K562 (cell line): Measurements from ENCODE around the gene HOXB7. TPM values are rescaled to one million over a fixed set of nuclear protein-coding genes. Genes with fewer than 3 reads are reported as not detected.

Experiments used
- ATAC-seq: fragments of 200-7000 bp; cut with Tn5 transposase; 3 replicates; pipeline ENCODE4 v1.9.1; 2020; ENCODE audit warnings: moderate library complexity
- BruUV-seq: library from RNA; stranded (reverse); fragments of 400-500 nt; replicated peaks from 2 replicates; lab custom pipeline; 2021; lab: Mats Ljungman, UMichigan
- CTCF ChIA-PET: fragments of 300-600 bp; formaldehyde crosslinking; extraction: SDS; loops from one replicate; lab custom pipeline; 2021; ENCODE audit warnings: low intra/inter-chr PET ratio; lab: Yijun Ruan, JAX
- POLR2A ChIA-PET: fragments of 300-600, 350-650 bp; sonication (Branson Sonifier 250); formaldehyde crosslinking; extraction: SDS; loops from one replicate; lab custom pipeline; 2021; ENCODE audit warnings: antibody characterized with exemption, inconsistent platforms; lab: Yijun Ruan, JAX
- DNase-seq, 4 experiments: peaks; one replicate each; pipeline versions ENCODE4 v3.0.0 to v3.0.0-alpha.2; 2011 to 2018; ENCODE audit warnings: low spot score in 3 of 4, mixed read lengths in 3 of 4; ENCODE audit errors: extremely low read depth in 1 of 4
- FAIRE-seq: peaks from 2 replicates; lab custom pipeline; 2011; peaks lifted over from hg19 to GRCh38; lab: Jason Lieb, UNC
- H2AFZ ChIP-seq: 2 replicates; pipeline ENCODE4 v1.6.0; 2011; ENCODE audit warnings: low read depth, low read length, control low read depth, inconsistent platforms
- H3K27ac ChIP-seq: fragments of 200-600 bp; 3 replicates; pipeline ENCODE4 v1.8.0; 2011; ENCODE audit warnings: low read depth, mild to moderate bottlenecking, control low read depth, inconsistent platforms, low read length, moderate library complexity, mixed read lengths; ENCODE audit errors: extremely low read depth
- H3K27me3 ChIP-seq, 2 experiments: fragments of 300-600 bp in 1 of 2; 2 replicates in 1 of 2; 3 replicates in 1 of 2; pipeline versions ENCODE4 v1.6.0 to v1.8.0; 2011; ENCODE audit warnings: inconsistent platforms in 2 of 2, low read length in 2 of 2, mild to moderate bottlenecking in 1 of 2, mixed read lengths in 1 of 2, moderate library complexity in 1 of 2; ENCODE audit not compliant: control insufficient read depth in 2 of 2, insufficient read depth in 2 of 2
- H3K36me3 ChIP-seq: fragments of 300-600 bp; 3 replicates; pipeline ENCODE4 v1.8.0; 2011; ENCODE audit warnings: mild to moderate bottlenecking, low read length, inconsistent platforms; ENCODE audit not compliant: control insufficient read depth, insufficient read depth
- H3K4me1 ChIP-seq, 2 experiments: fragments of 200-600 bp in 1 of 2; replicated peaks in 1 of 2; 2 replicates in 1 of 2; 3 replicates in 1 of 2; pipeline versions ENCODE4 v1.5.1 to v1.8.0; 2011; ENCODE audit warnings: inconsistent platforms in 2 of 2, low read length in 2 of 2, mild to moderate bottlenecking in 1 of 2, mixed read lengths in 1 of 2, moderate library complexity in 1 of 2; ENCODE audit not compliant: control insufficient read depth in 2 of 2, insufficient read depth in 2 of 2
- H3K4me2 ChIP-seq: 2 replicates; pipeline ENCODE4 v1.6.1; 2011; ENCODE audit warnings: low read length, control low read depth, inconsistent platforms, mixed read lengths; ENCODE audit not compliant: insufficient read depth
- H3K4me3 ChIP-seq: fragments of 200-600 bp; sonication (generic), shearing (Covaris generic); 2 replicates; pipeline ENCODE4 v1.5.1; 2016; ENCODE audit warnings: control low read depth, inconsistent platforms
- H3K79me2 ChIP-seq: fragments of 200-600 bp; 3 replicates; pipeline ENCODE4 v1.8.0; 2011; ENCODE audit warnings: low read length, inconsistent platforms; ENCODE audit not compliant: control insufficient read depth, insufficient read depth
- H3K9ac ChIP-seq, 2 experiments: 2 replicates each; pipeline versions ENCODE4 v1.6.0 to v1.6.1; 2011; ENCODE audit warnings: low read depth in 2 of 2, low read length in 2 of 2, control low read depth in 1 of 2, inconsistent platforms in 1 of 2, mild to moderate bottlenecking in 1 of 2, mixed read lengths in 1 of 2; ENCODE audit not compliant: insufficient read depth in 1 of 2
- H3K9me1 ChIP-seq: one replicate; pipeline ENCODE4 v1.6.0; 2011; ENCODE audit warnings: inconsistent platforms, mild to moderate bottlenecking, low read length, moderate library complexity; ENCODE audit not compliant: control insufficient read depth, insufficient read depth
- H3K9me3 ChIP-seq: replicated peaks from 2 replicates; pipeline ENCODE4 v1.5.1; 2011; ENCODE audit warnings: low read depth, low read length, inconsistent platforms; ENCODE audit not compliant: control insufficient read depth, insufficient read depth
- H4K20me1 ChIP-seq: replicated peaks from 2 replicates; pipeline ENCODE4 v1.6.1; 2011; ENCODE audit warnings: low read length, inconsistent platforms, mixed read lengths; ENCODE audit not compliant: control insufficient read depth, insufficient read depth
- ARID4B ChIP-seq: sonication (generic); formaldehyde crosslinking; IDR thresholded peaks from 2 replicates; pipeline ENCODE4 v1.8.0; 2022; ENCODE audit warnings: mild to moderate bottlenecking, missing genetic modification reagents
- BHLHE40 ChIP-seq: IDR thresholded peaks from 2 replicates; pipeline ENCODE4 v1.6.1; 2011; ENCODE audit warnings: low read length, improper control_type of control experiment
- BMI1 ChIP-seq: fragments of 150-350 bp; IDR thresholded peaks from 2 replicates; pipeline ENCODE4 v1.6.1; 2014; ENCODE audit warnings: low read length
- CBX3 ChIP-seq, 2 experiments: IDR thresholded peaks; 1 replicate in 1 of 2; 2 replicates in 1 of 2; pipeline ENCODE4 v1.6.1; 2012; ENCODE audit warnings: inconsistent platforms in 2 of 2, low read length in 2 of 2, borderline replicate concordance in 1 of 2, control low read depth in 1 of 2
- CSDE1 ChIP-seq, 2 experiments: fragments of 450-650 bp; IDR thresholded peaks; 2 replicates each; pipeline ENCODE4 v1.6.1; 2016; ENCODE audit warnings: mild to moderate bottlenecking in 1 of 2
- FOXK2 ChIP-seq, 2 experiments: fragments of 450-650 bp; IDR thresholded peaks in 1 of 2; conservative IDR thresholded peaks in 1 of 2; 2 replicates each; pipeline ENCODE4 v1.6.1; 2016; ENCODE audit warnings: low read depth in 2 of 2, mild to moderate bottlenecking in 1 of 2
- MCM5 ChIP-seq: fragments of 450-650 bp; IDR thresholded peaks from 2 replicates; pipeline ENCODE4 v1.6.1; 2016; ENCODE audit warnings: low read depth
- MTA2 ChIP-seq: fragments of 450-650 bp; IDR thresholded peaks from 2 replicates; pipeline ENCODE4 v1.6.1; 2016; ENCODE audit warnings: low read depth
- NFXL1 ChIP-seq: fragments of 450-650 bp; formaldehyde crosslinking; IDR thresholded peaks from 2 replicates; pipeline ENCODE4 v1.4.0; 2021; ENCODE audit warnings: mild to moderate bottlenecking
- PCBP2 ChIP-seq: fragments of 200-400 bp; formaldehyde crosslinking; IDR thresholded peaks from 2 replicates; pipeline ENCODE4 v1.6.1; 2018; ENCODE audit warnings: low read length, low read depth, mild to moderate bottlenecking, moderate library complexity; ENCODE audit not compliant: poor library complexity, severe bottlenecking
- RBM15 ChIP-seq: fragments of 200-400 bp; formaldehyde crosslinking; IDR thresholded peaks from 2 replicates; pipeline ENCODE4 v1.6.1; 2018; ENCODE audit warnings: mild to moderate bottlenecking, low read length, moderate library complexity; ENCODE audit not compliant: insufficient read depth
- RCOR1 ChIP-seq, 2 experiments: IDR thresholded peaks; 2 replicates each; pipeline ENCODE4 v1.6.1; 2012; ENCODE audit warnings: low read depth in 2 of 2, low read length in 2 of 2, borderline replicate concordance in 1 of 2, improper control_type of control experiment in 1 of 2
- SIN3B ChIP-seq: fragments of 450-650 bp; IDR thresholded peaks from 2 replicates; pipeline ENCODE4 v1.6.1; 2017; ENCODE audit warnings: low read depth, mild to moderate bottlenecking, moderate library complexity
- TBP ChIP-seq: optimal IDR thresholded peaks from 2 replicates; pipeline ENCODE3; 2011; ENCODE audit warnings: low read depth, low read length, improper control_type of control experiment
- XRCC3 ChIP-seq: fragments of 450-650 bp; IDR thresholded peaks from 2 replicates; pipeline ENCODE4 v1.6.1; 2017; ENCODE audit warnings: mild to moderate bottlenecking, moderate library complexity
- ZNF133 ChIP-seq: fragments of 250-450 bp; sonication (Bioruptor Pico); IDR thresholded peaks from 2 replicates; pipeline ENCODE4 v1.4.0; 2020; ENCODE audit warnings: mild to moderate bottlenecking
- ZNF143 ChIP-seq: sonication (generic); formaldehyde crosslinking; IDR thresholded peaks from 2 replicates; pipeline ENCODE4 v1.9.0; 2022; ENCODE audit warnings: mild to moderate bottlenecking, missing genetic modification reagents
- ZNF197 ChIP-seq: fragments of 200-800 bp; sonication (Bioruptor generic); IDR thresholded peaks from 2 replicates; pipeline ENCODE4 v1.6.1; 2016; ENCODE audit warnings: low read depth, missing genetic modification characterization, missing compliant biosample characterization
- ZNF239 ChIP-seq: fragments of 250-450 bp; sonication (Bioruptor Pico); IDR thresholded peaks from 2 replicates; pipeline ENCODE4 v1.4.0; 2020; ENCODE audit warnings: mild to moderate bottlenecking
- ZNF3 ChIP-seq: fragments of 250-450 bp; sonication (Bioruptor Pico); IDR thresholded peaks from 2 replicates; pipeline ENCODE4 v1.5.0; 2021; ENCODE audit warnings: mild to moderate bottlenecking, moderate library complexity
- whole genome bisulfite sequencing: fragments of 100-300 bp; shearing (Covaris generic); methylation state at CpG from one replicate; pipeline ENCODE4 v1.1.6; 2016; ENCODE audit warnings: low coverage, mixed read lengths; ENCODE audit not compliant: insufficient coverage; ENCODE audit errors: missing lambda C conversion rate; 5-methylcytosine and 5-hydroxymethylcytosine counted together
- in situ Hi-C: fragments of 300-500 bp; cut with MboI; formaldehyde crosslinking; loops from 4 replicates; pipeline ENCODE4 v1.15.0; 2018; ENCODE audit warnings: inconsistent platforms, mixed read lengths
- intact Hi-C: fragments of 100-400 bp; cut with micrococcal nuclease; formaldehyde crosslinking; loops from 2 replicates; pipeline ENCODE4 v1.14.2; 2022
- polyA plus RNA-seq, 8 experiments: library from polyadenylated mRNA; depleted of rRNA in 4 of 8; stranded (reverse) in 5 of 8; unstranded in 3 of 8; fragments of >200 nt; fragmentation: Nextera tagmentation in 2 of 8; fragmentation: Illumina TruSeq in 1 of 8; extraction: Ambion mirVana in 2 of 8; extraction: Trizol in 1 of 8; gene quantifications; 2 replicates each; pipeline versions ENCODE4 v1.2.1 to v1.2.3, GENCODE V29; 2011 to 2014; ENCODE audit warnings: inconsistent platforms in 1 of 8, missing spikeins in 1 of 8
- total RNA-seq, 7 experiments: library from RNA; depleted of rRNA in 6 of 7; stranded (reverse); fragments of >200 nt in 6 of 7; fragmentation: Illumina TruSeq in 2 of 7; extraction: Trizol in 2 of 7; gene quantifications; 2 replicates each; pipeline versions ENCODE4 v1.2.1 to v1.2.3, GENCODE V29; 2011 to 2021; ENCODE audit warnings: low replicate concordance in 1 of 7

The HOXB7 gene
- total and polyA plus RNA-seq, 9 of the 15 experiments (the other 6 are each of a cell fraction or from before 2014, with no cell fraction given), result 5.5 to 16.7 (median 8.3) TPM

GRCh38 chr17:48559122-48559839 is 51.5 kb downstream of the HOXB7 start:
- ATAC-seq (no peak), DNase-seq (no peak), FAIRE-seq (no peak)
- no peak for TF ChIP-seq ZNF3 (CRISPR knock-in tag)
- TF ChIP-seq BHLHE40, result no peak
- TF ChIP-seq ZNF239, result no peak
- no peak for TF ChIP-seq NFXL1
- no peak for TF ChIP-seq ZNF133 (CRISPR knock-in tag)
- TF ChIP-seq PCBP2, result no peak
- no peak for TF ChIP-seq ZNF143 (CRISPR knock-in tag)
- TF ChIP-seq ZNF197 (CRISPR knock-in tag), result no peak
- no peak for TF ChIP-seq BMI1
- no peak for TF ChIP-seq CSDE1 (IDR thresholded peaks at IDR 0.05)
- TF ChIP-seq ARID4B (CRISPR knock-in tag), result no peak
- TF ChIP-seq MTA2, result no peak
- TF ChIP-seq RBM15, result no peak
- TF ChIP-seq SIN3B, result no peak
- TF ChIP-seq RCOR1 (IDR thresholded peaks at IDR 0.05; ENCODE audit: borderline replicate concordance in 1 of 2, low read depth in 2 of 2, low read length in 2 of 2), result no peak
- TF ChIP-seq MCM5, result no peak
- no peak for TF ChIP-seq FOXK2 (conservative IDR thresholded peaks at IDR 0.05 in 1 of 2, IDR thresholded peaks at IDR 0.05 in 1 of 2; ENCODE audit: low read depth in 2 of 2)
- no peak for TF ChIP-seq TBP
- TF ChIP-seq CBX3 (IDR thresholded peaks at IDR 0.05; ENCODE audit: borderline replicate concordance in 1 of 2, low read length in 2 of 2), result no peak
- TF ChIP-seq XRCC3, result no peak
- BruUV-seq, result no TSS peak
- Histone ChIP-seq H3K27ac (no peak overlapping the region), H3K27me3 (no peaks in the 10 kb centered on the region), H3K9me3 (no peaks in the 10 kb centered on the region), H3K4me3 (no peak overlapping the region), H3K4me2 (no peak overlapping the region), H3K9ac (peak overlapping the region in 1 of 2 experiments; percentile 79; a peak in 2 of 4 replicates), H3K9me1 (peaks cover 6% of the 10 kb centered on the region), H2AFZ (no peak overlapping the region), H3K4me1 (peaks cover 33 to 42% of the 10 kb centered on the region in 2 experiments), H3K79me2 (peaks cover 41% of the 10 kb centered on the region), H4K20me1 (no peaks in the 10 kb centered on the region), H3K36me3 (peaks cover 69% of the 10 kb centered on the region; the same call in 2 of the 3 replicates)
- intact Hi-C loops (no loop called here), in situ Hi-C loops (no loop called here)
- 78% methylated on average over 15 of the region's 16 CpGs for WGBS
- ChIA-PET POLR2A (interaction anchor here (1.1 to 2.1 kb wide), 4 partner anchors 9 to 68 kb away, joined by 3 to 12 read pairs (median 7); no protein-coding TSS in a partner anchor), CTCF (no interaction called here)
